DND-41 (cell line): ENCODE data around the gene TSPOAP1.

Experiments used
- CTCF ChIP-seq: IDR thresholded peaks from 2 replicates; pipeline ENCODE4 v1.5.1; 2012; ENCODE audit warnings: borderline replicate concordance, low read length, moderate library complexity, mild to moderate bottlenecking; ENCODE audit not compliant: poor library complexity, severe bottlenecking; ENCODE audit errors: extremely low read depth
- EZH2 ChIP-seq: IDR thresholded peaks from 3 replicates; pipeline ENCODE4 v1.6.1; 2012; ENCODE audit warnings: borderline replicate concordance, low read depth, mild to moderate bottlenecking, moderate library complexity, low read length, inconsistent platforms; ENCODE audit not compliant: severe bottlenecking

GRCh38 chr17:58302171-58302918 is 26.2 kb downstream of the TSPOAP1 start:
- TF ChIP-seq CTCF: no peak
- TF ChIP-seq EZH2: no peak
